Large intestine (tissue), 3 donors: ENCODE results near the gene PHETA1. TPM values are rescaled to one million over a fixed set of nuclear protein-coding genes. Genes with fewer than 3 reads are reported as not detected.
"Not testable (repeated sequence)": the region's sequence is repeated elsewhere in the genome, so short reads cannot be mapped to it uniquely, and the experiment has no call there.

Source experiments
- DNase-seq, 2 donors: peaks; one replicate each; pipeline versions ENCODE4 v3.0.0 to v3.0.0-alpha.2; 2013
- H3K27ac ChIP-seq: one replicate; pipeline ENCODE4 v1.5.1; 2013; ENCODE audit warnings: low read length
- H3K27me3 ChIP-seq: 2 replicates; pipeline ENCODE4 v1.6.1; 2013; ENCODE audit warnings: low read length; ENCODE audit not compliant: control insufficient read depth, insufficient read depth
- H3K36me3 ChIP-seq: 2 replicates; pipeline ENCODE4 v1.6.1; 2013; ENCODE audit warnings: low read length; ENCODE audit not compliant: control insufficient read depth, insufficient read depth
- H3K4me1 ChIP-seq: one replicate; pipeline ENCODE4 v1.6.1; 2013; ENCODE audit warnings: low read length; ENCODE audit not compliant: control insufficient read depth, insufficient read depth
- H3K4me3 ChIP-seq: one replicate; pipeline ENCODE4 v1.5.1; 2013; ENCODE audit warnings: low read length
- H3K9me3 ChIP-seq: one replicate; pipeline ENCODE4 v1.6.1; 2013; ENCODE audit warnings: mild to moderate bottlenecking, low read depth, low read length, moderate library complexity; ENCODE audit not compliant: control insufficient read depth
- WGBS: methylation state at CpG from one replicate; pipeline ENCODE4 v1.1.5; 2013; ENCODE audit warnings: low lambda C conversion rate; ENCODE audit not compliant: insufficient coverage; 5-methylcytosine and 5-hydroxymethylcytosine counted together
- polyA plus RNA-seq: library from polyadenylated mRNA; unstranded; fragments of 120-200 nt; gene quantifications from one replicate; pipeline ENCODE4 v1.2.1, GENCODE V29; 2013

Gene PHETA1
- polyA plus RNA-seq, 1 donor = 85.8 TPM

GRCh38 chr12:111339321-111339938, 29.5 kb downstream of the PHETA1 start:
- H3K36me3 ChIP-seq = no peaks in the 10 kb centered on the region
- H3K27ac ChIP-seq = no peak overlapping the region

GRCh38 chr12:111338096-111338495, 30.8 kb downstream of the PHETA1 start:
- Histone ChIP-seq H3K9me3 (no peaks in the 10 kb centered on the region), H3K27ac (no peak overlapping the region), H3K4me3 (no peak overlapping the region), H3K4me1 (peaks cover 6% of the 10 kb centered on the region), H3K36me3 (no peaks in the 10 kb centered on the region), H3K27me3 (no peaks in the 10 kb centered on the region)
- DNase-seq = no peak
- WGBS = no CpG with 5 or more reads among the region's 12 CpGs

More at GRCh38 chr12:111339321-111339938, 29.5 kb downstream of the PHETA1 start:
- no CpG with 5 or more reads among the region's 7 CpGs for WGBS
- Histone ChIP-seq H3K9me3 (no peaks in the 10 kb centered on the region), H3K27me3 (no peaks in the 10 kb centered on the region), H3K4me1 (peaks cover 6% of the 10 kb centered on the region), H3K4me3 (no peak overlapping the region)
- peak; percentile 48 to 64 for DNase-seq

- H3K36me3 ChIP-seq = no peaks in the 10 kb centered on the region
- no peaks in the 10 kb centered on the region for H3K9me3 ChIP-seq
- H3K27me3 ChIP-seq = no peaks in the 10 kb centered on the region
- no peak overlapping the region for H3K27ac ChIP-seq
- no peak overlapping the region for H3K4me3 ChIP-seq
- DNase-seq = no peak
- H3K4me1 ChIP-seq = peaks cover 6% of the 10 kb centered on the region
- 100% methylated on average over 2 of the region's 5 CpGs for WGBS
Measured at GRCh38 chr12:111337371-111337770, 31.5 kb downstream of the PHETA1 start.

DNA sequence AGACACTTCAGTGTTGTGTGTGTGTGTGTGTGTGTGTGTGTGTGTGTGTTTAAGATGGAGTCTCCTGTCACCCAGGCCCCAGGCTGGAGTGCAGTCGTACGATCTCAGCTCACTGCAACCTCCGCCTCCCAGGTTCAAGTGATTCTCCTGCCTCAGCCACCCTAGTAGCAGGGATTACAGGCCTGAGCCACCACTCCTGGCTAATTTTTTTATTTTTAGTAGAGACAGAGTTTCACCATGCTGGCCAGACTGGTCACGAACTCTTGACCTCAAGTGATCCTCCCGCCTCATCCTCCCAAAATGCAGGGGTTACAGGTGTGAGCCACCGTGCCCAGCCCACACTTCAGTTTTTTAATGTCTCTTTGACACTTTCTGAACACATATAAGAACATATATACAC, 32.5 kb downstream of the PHETA1 start:
- not testable (repeated sequence) for H3K9me3 ChIP-seq, H3K36me3 ChIP-seq, H3K27ac ChIP-seq, H3K4me3 ChIP-seq, H3K27me3 ChIP-seq, H3K4me1 ChIP-seq, DNase-seq
- 100% methylated on average over 1 of the region's 6 CpGs for WGBS

GRCh38 chr12:111335811-111336210, 33.1 kb downstream of the PHETA1 start:
- H3K9me3 ChIP-seq = no peaks in the 10 kb centered on the region
- peaks cover 6% of the 10 kb centered on the region for H3K4me1 ChIP-seq
- 80% methylated on average over 1 of the region's 7 CpGs for WGBS
- no peak overlapping the region for H3K27ac ChIP-seq
- H3K27me3 ChIP-seq = no peaks in the 10 kb centered on the region
- no peaks in the 10 kb centered on the region for H3K36me3 ChIP-seq
- no peak overlapping the region for H3K4me3 ChIP-seq
- no peak for DNase-seq

- not testable (repeated sequence) for H3K4me3 ChIP-seq, H3K9me3 ChIP-seq, DNase-seq, H3K27ac ChIP-seq, H3K4me1 ChIP-seq, H3K27me3 ChIP-seq, H3K36me3 ChIP-seq
- no CpG with 5 or more reads among the region's 10 CpGs for WGBS
Measured at GRCh38 chr12:111335301-111335700, 33.6 kb downstream of the PHETA1 start.

- Histone ChIP-seq H3K36me3 (no peaks in the 10 kb centered on the region), H3K4me1 (peaks cover 5% of the 10 kb centered on the region), H3K9me3 (no peaks in the 10 kb centered on the region), H3K27me3 (no peaks in the 10 kb centered on the region), H3K4me3 (no peak overlapping the region), H3K27ac (no peak overlapping the region)
- no CpG with 5 or more reads among the region's 11 CpGs for WGBS
- no peak for DNase-seq
Measured at GRCh38 chr12:111334393-111334915, 34.4 kb downstream of the PHETA1 start.

- peak; percentile 24 to 44 for DNase-seq
- Histone ChIP-seq H3K27me3 (peaks cover 2% of the 10 kb centered on the region), H3K36me3 (no peaks in the 10 kb centered on the region), H3K4me3 (no peak overlapping the region), H3K4me1 (no peaks in the 10 kb centered on the region), H3K9me3 (no peaks in the 10 kb centered on the region), H3K27ac (no peak overlapping the region)
- no CpG with 5 or more reads among the region's 8 CpGs for WGBS
Measured at GRCh38 chr12:111330800-111331752, 37.8 kb downstream of the PHETA1 start.

GRCh38 chr12:111328138-111328537, 40.8 kb downstream of the PHETA1 start:
- no peaks in the 10 kb centered on the region for H3K4me1 ChIP-seq
- H3K27ac ChIP-seq = no peak overlapping the region
- no peak overlapping the region for H3K4me3 ChIP-seq
- peaks cover 2% of the 10 kb centered on the region for H3K27me3 ChIP-seq
- no peak for DNase-seq
- WGBS = no CpG with 5 or more reads among the region's 12 CpGs
- H3K9me3 ChIP-seq = no peaks in the 10 kb centered on the region
- no peaks in the 10 kb centered on the region for H3K36me3 ChIP-seq

DNA sequence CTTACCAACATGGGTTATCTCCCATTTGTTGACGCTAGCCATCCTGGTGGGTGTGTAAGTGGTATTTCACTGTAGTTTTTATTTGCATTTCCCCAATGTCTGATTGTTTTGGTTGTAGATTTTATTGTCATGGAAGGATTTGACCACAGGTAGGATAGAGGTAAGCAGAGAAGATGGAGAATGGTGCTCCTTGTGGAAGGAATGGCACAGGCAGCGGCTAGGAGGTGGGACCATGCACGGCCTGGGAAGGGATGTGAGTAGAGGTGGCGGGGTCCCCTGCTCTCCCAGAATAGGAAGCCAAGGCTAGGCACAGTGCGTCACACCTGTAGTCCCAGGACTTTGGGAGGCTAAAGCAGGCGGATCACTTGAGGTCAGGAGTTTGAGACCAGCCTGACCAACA, 41.4 kb downstream of the PHETA1 start:
- WGBS = no CpG with 5 or more reads among the region's 6 CpGs
- H3K36me3 ChIP-seq = no peaks in the 10 kb centered on the region

More for the DNA sequence above, 41.4 kb downstream of the PHETA1 start:
- DNase-seq = no peak
- Histone ChIP-seq H3K4me3 (no peak overlapping the region), H3K27me3 (peaks cover 2% of the 10 kb centered on the region), H3K9me3 (no peaks in the 10 kb centered on the region), H3K4me1 (no peaks in the 10 kb centered on the region), H3K27ac (no peak overlapping the region)
